Raji (cell line): Measurements from ENCODE around the gene HAUS3.
A peak's percentile ranks its signal among the peaks of the same experiment; 100 is the strongest.

Experiments
- POLR2A ChIP-seq: IDR thresholded peaks from 2 replicates; pipeline ENCODE4 v1.6.1; 2011; ENCODE audit warnings: low read depth, low read length, control low read depth; ENCODE audit not compliant: insufficient read depth

HAUS3 gene

GRCh38 chr4:2281575-2282343 is 39.8 kb upstream of the HAUS3 start:
- TF ChIP-seq POLR2A: peak; percentile 51; the same call in 1 of the 2 replicates

DNA sequence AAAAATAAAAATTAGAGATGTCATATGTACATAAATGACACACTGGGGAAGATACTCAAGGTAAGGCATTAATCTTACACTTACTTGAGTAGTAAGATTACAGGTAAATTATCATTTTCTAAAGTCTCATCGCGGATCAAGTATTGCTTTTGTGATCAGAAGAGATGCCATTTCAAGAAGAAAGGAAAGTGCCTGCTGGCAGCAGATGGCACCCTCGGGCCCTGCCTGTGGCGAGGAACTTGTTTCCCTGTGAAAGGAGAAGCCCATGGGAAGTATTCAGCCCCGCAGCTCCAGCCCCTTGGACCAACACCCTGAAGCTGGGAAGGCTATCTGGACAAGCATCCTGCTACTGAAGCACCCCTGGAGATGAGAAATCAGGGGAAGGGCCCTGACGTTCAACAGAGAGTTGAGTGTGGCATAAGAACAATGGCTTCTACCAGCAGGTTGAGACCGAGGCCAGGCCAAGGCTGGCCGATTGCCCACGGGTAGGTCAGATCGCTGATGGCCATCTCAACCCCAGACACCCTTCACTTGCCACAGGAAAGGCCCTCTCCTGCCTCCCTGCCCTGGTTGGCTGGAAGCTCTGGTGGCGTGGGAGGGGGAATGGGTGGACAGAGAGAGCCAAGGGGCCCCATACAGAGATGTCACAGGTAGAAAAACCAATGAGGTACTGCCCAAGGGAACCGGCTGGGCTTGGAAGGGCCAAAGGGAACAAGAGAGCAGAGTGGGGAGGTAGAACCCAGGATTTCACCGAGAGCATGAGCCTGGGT is 38.8 kb upstream of the HAUS3 start:
- no peak for TF ChIP-seq POLR2A

GRCh38 chr4:2277956-2278355 is 36.0 kb upstream of the HAUS3 start:
- no peak for TF ChIP-seq POLR2A

- TF ChIP-seq POLR2A: no peak
Observed at GRCh38 chr4:2276581-2277325, 34.8 kb upstream of the HAUS3 start.

DNA sequence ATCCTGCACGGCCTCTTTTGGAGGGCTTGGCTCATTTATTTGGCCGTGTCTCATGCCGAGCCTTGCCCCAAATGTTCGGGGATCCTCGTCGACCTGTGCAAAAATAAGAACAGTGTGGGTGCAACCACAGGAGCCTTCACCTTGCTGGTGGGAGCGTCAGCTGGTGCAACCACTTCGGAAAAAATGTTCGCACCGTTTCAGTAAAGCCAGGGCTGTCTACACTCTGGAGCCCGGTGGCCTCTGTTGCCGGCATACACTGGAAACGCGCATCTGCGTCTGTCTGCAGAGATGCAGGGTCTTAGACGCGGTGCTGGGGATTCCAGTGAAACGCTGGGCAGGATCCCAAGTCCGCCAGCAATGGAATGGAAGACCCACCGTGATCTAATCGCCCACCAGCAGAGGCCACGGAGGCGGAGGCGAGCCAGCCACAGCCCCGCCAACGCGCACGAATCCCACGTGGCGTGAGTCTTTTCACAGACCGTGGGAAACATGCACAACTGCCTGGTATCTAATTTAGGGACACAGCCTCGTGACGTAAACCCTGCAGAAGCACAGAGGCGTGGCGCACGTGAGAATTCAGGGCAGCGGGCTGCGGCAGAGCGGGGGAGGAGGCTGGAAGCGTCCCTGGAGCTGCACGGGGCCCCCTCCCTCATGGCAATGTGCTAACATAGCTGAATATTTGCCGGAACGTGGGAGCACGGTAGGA is 33.8 kb upstream of the HAUS3 start:
- TF ChIP-seq POLR2A: no peak

- no peak for TF ChIP-seq POLR2A
Observed at GRCh38 chr4:2274320-2275043, 32.6 kb upstream of the HAUS3 start.

DNA sequence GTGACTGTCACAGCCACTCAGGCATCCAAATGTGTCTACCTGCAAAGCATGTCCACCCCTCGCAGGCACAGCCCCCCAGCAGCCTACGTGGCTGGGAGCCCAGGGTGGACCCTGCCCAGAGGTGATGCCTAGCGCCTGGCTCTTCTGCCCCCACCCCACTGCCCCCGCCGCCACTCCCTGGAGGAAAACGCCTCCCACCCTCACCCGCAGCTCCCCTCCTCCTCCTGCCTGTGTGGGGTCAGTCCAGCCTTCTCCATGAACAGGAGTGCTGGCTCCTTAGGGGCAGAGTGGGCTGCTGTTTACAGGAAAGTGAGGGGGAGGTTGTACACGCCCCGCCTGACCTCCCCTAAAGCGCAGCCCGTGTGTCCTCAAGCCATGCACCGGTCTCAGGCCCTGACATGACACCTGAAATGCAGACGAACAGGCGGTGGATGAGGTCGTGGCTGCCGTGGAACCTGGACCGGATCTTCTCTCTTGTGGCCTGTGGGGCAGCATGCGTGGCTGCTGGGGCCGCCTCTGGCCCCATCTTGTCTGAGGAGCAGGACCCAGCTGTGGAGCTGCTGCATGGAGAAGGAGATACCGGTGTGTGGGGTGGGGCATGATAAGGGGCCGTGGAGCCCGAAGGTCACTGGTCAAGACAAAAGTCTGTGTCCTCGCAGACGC is 31.9 kb upstream of the HAUS3 start:
- TF ChIP-seq POLR2A: no peak

GRCh38 chr4:2273221-2273620 is 31.3 kb upstream of the HAUS3 start:
- no peak for TF ChIP-seq POLR2A

- no peak for TF ChIP-seq POLR2A
Observed at GRCh38 chr4:2272828-2273120, 30.9 kb upstream of the HAUS3 start.

GRCh38 chr4:2272026-2272827 is 30.3 kb upstream of the HAUS3 start:
- no peak for TF ChIP-seq POLR2A

- no peak for TF ChIP-seq POLR2A
Observed at GRCh38 chr4:2271279-2272025, 29.5 kb upstream of the HAUS3 start.

GRCh38 chr4:2270341-2271165 is 28.6 kb upstream of the HAUS3 start:
- no peak for TF ChIP-seq POLR2A
